MV-4-11 (cell line): ENCODE measurements around the gene RNF150.
"Not testable (repeated sequence)": the region's sequence is repeated elsewhere in the genome, so short reads cannot be mapped to it uniquely, and the experiment has no call there.

Source experiments
- DNase-seq: peaks from one replicate; lab custom pipeline; 2025; lab: John Stamatoyannopoulos, UW

RNF150 gene

GRCh38 chr4:140862177-140862442, 271.2 kb downstream of the RNF150 start:
- DNase-seq, result no peak

DNA sequence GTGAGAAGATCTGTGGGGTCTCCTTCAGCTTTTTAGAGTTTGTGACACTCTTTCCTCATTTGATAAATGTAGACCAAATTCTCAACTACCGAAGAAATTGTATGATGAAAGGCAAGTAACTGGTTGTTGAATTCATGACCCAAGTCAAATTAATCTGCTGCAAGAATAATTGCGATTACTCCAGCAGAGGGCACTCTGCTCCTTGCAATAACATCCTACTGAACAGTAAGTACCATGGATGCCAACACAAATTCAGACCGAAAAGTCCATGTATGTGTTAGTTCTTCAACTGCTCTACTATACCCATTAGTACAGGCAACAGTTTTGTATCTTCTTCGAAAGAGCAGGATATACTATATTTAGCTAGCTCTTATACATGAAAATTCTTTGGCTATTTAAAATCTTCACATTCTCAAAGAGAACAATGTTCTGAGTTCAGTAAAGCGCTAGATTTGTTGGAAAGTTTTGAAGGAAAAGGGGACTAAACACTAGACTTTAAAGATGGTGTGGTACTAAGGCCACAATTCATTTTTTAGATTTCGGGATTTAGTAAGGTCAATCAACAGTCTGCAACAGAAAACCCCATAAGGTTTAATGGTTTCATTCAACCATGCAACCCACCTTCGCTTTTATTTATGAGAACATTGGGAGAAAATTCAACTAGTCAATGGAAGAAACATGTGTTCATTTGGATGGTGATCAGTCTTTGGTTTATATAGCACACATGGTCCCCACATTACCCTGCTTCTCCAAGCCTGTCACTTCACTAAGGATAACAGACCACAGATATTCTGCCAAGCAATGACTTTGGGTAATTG, 271.7 kb downstream of the RNF150 start:
- peak; percentile 58 for DNase-seq

DNA sequence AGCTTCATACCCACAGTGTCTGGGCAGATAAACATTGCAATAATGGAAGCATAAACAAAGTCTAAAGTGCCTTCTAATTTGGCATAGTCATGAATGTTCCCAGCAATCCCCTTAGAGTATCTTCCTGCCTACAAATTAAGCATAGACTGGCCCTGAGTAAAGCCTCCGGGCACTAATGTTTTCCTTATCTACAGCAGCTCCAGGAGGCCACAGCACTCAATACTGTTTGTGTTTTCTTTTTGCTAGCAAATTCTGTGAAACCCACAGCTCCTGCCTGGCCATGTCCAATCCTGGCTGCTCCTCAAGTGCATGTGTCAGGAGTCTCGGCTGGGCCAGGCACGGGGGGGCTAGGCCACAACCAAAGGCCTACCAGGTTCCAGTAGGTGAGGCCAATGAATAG, 274.4 kb downstream of the RNF150 start:
- DNase-seq, result no peak

DNA sequence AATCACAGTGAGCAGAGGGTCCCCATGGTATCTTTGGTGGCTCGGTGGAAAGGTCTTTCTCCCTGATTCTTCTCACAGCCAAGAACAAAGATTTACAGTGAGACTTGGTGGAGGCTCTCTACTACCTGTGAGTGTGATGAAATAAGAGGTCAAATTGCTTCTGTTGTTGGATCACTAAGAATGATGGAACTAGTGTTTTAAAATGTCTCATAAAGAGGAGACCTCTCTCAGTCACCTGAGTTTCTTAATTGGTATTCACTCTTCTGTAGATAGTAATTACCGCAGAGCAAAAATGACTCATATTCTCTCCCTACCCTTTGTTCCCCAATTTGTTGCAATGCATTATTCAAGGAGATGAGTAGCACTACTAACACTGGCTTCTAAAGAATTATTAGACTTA, 276.2 kb downstream of the RNF150 start:
- no peak for DNase-seq

DNA sequence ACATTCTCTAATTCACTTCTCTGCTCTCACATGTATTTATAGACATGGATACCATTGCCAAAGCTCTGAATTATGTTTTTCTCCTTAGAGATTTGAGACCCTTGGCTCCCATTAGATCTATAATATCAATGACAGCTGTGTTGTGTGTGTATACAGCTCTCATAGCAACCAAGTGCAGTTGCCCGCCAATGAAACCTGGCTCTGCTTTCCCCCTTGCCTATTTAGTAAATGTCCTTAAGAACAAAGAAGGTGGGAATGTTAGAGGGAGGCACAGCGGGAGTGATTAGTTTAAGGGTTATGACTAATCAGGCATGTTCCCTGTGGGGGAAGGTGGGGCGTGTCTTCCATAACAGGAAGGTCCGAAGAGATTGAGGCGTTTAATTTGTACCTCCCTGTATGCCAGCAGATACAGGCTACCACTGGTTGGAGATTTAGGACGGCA, 276.6 kb downstream of the RNF150 start:
- DNase-seq, result no peak

- no peak for DNase-seq
Measured at GRCh38 chr4:140854168-140854567, 279.1 kb downstream of the RNF150 start.

DNA sequence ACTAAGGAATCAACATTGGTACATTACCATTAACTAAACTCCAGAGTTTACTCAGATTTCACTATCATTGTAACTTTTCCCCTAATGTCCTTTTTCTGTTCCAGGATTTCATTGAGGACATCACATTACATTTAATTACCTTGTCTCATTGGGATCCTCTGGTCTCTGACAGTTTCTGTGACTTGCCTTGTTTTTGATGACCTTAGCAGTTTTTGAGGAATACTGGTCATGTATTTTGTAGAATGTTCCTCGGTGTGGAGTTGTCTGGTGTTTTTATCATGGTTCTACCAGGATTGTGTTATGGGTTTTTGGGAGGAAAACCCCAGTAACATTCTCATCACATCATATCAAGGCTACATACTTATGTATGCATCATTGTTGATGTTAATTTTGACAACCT, 281.5 kb downstream of the RNF150 start:
- DNase-seq, result no peak

GRCh38 chr4:140851032-140851636, 282.1 kb downstream of the RNF150 start:
- DNase-seq, result peak; percentile 57

DNA sequence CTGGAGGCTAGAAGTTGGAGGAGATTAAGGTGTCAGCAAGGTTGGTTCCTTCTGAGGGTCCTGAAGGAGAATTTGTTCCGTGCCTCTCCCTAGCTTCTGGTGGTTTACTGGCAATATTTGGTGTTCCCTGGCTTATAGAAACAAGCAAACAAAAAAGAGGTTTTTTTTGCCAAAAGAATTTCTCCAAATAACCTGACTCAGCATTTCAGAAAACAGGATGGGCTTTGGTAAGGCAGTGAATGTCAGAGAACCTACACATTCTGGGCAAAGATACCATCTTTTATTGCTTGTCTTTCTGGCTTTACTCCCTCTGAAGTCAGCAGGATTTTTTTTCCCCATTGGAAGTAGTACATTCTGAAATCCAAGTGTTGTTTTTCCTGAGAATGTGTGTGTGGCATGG, 283.7 kb downstream of the RNF150 start:
- DNase-seq, result no peak

GRCh38 chr4:140846736-140847135, 286.5 kb downstream of the RNF150 start:
- no peak for DNase-seq

- DNase-seq, result no peak
Measured at GRCh38 chr4:140844061-140844460, 289.2 kb downstream of the RNF150 start.

DNA sequence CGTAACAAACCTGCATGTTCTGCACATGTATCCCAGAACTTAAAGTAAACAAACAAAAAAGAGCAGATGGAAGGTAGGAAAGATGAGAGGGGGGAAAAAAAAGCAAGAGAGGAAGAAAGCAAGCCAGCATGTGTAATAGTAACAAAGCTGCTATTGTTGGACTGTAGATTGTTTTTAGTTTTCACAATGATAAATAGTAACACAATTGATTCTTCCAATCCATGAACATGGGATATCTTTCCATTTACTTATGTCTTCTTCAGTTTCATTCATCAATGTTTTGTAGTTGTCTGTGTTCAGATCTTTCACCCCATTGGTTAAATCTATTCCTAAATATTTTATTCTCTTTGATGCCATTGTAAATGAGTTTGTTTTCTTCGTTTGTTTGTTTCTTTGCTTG, 292.1 kb downstream of the RNF150 start:
- no peak for DNase-seq

GRCh38 chr4:140839888-140840790, 293.1 kb downstream of the RNF150 start:
- DNase-seq, result no peak

DNA sequence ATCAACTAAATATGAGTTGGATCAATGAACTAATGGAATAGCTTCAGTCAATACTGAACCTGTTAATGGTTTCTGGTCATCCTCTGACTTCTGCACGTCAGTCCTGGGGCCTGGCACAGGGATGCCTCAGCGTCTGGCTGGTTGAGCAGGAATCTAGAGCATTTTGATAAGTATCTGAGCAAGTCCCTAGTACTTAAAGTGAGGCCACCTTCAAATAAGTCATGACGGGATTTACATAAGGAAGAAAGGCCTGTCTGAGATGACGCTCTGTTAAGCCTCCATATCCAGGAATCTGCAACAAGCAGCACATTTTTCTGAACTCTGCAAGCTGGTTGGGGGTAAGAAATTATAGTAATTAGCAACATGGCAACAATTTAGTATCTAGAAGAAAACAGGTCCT, 293.9 kb downstream of the RNF150 start:
- DNase-seq, result no peak

DNA sequence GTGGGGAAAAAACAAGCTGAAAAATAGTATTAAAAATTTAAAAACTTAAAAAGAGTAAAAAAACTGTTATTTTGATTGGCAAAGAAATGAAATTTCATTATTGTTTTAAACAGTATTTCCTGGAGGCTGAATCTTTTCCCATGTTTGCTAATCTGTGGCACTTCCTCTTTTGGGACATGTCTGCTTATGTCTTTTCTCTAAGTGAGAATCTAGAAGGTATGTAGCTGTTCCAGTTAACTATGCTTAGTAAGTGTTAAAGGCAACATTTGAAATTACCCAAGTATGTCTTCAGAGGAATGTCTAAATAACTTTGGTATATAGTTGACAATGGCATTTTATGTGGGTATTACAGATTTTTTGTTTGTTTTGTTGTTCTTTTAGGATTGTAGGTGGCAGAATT, 295.5 kb downstream of the RNF150 start:
- peak; percentile 37 for DNase-seq

- no peak for DNase-seq
Measured at GRCh38 chr4:140834839-140835495, 298.3 kb downstream of the RNF150 start.

GRCh38 chr4:140833280-140833679, 300.0 kb downstream of the RNF150 start:
- no peak for DNase-seq

GRCh38 chr4:140829825-140830224, 303.4 kb downstream of the RNF150 start:
- DNase-seq, result peak; percentile 35

GRCh38 chr4:140826701-140827027, 306.6 kb downstream of the RNF150 start:
- no peak for DNase-seq

DNA sequence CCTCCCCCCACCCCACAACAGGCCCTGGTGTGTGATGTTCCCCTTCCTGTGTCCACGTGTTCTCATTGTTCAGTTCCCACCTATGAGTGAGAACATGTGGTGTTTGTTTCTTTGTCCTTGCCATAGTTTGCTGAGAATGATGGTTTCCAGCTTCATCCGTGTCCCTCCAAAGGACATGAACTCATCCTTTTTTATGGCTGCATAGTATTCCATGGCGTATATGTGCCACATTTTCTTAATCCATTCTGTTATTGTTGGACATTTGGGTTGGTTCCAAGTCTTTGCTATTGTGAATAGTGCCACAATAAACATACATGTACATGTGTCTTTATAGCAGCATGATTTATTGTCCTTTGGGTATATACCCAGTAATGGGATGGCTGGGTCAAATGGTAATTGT, 312.7 kb downstream of the RNF150 start:
- DNase-seq, result not testable (repeated sequence)

GRCh38 chr4:140819610-140820009, 313.7 kb downstream of the RNF150 start:
- no peak for DNase-seq

- DNase-seq, result no peak
Measured at GRCh38 chr4:140818433-140818832, 314.8 kb downstream of the RNF150 start.
